Vagina (tissue), 2 donors: ENCODE measurements around the gene C17orf113.

Source experiments
- CTCF ChIP-seq, 3 experiments: fragments of 450-650 bp in 2 of 3; fragments of 200-600 bp in 1 of 3; sonication (generic) in 1 of 3; IDR thresholded peaks; one replicate each; pipeline ENCODE4 v1.5.1; 2017 to 2019; ENCODE audit warnings: antibody characterized with exemption in 3 of 3, mild to moderate bottlenecking in 2 of 3, moderate library complexity in 2 of 3
- POLR2A ChIP-seq, 2 donors: fragments of 450-650 bp; IDR thresholded peaks; one replicate each; pipeline ENCODE4 v1.6.1; 2017; ENCODE audit warnings: antibody characterized with exemption in 2 of 2, mild to moderate bottlenecking in 2 of 2, moderate library complexity in 2 of 2

- TF ChIP-seq POLR2A (IDR thresholded peaks at IDR 0.05), result no peak
- TF ChIP-seq CTCF (IDR thresholded peaks at IDR 0.05), result no peak
Measured at GRCh38 chr17:42039794-42040763, 10.3 kb downstream of the C17orf113 start.
